Smooth muscle cell (in vitro differentiated cells): ENCODE measurements around the gene SSBP3. TPM values are rescaled to one million over a fixed set of nuclear protein-coding genes. Genes with fewer than 3 reads are reported as not detected.

ENCODE experiments used
- DNase-seq: peaks from one replicate; lab custom pipeline; 2025; ENCODE audit not compliant: unreplicated experiment; lab: John Stamatoyannopoulos, UW
- H2AFZ ChIP-seq: fragments of 200-600 bp; sonication (generic); 2 replicates; pipeline ENCODE4 v1.6.0; 2016; ENCODE audit warnings: antibody characterized with exemption, low read depth, mild to moderate bottlenecking
- H3F3A ChIP-seq: fragments of 200-600 bp; sonication (generic); 2 replicates; pipeline ENCODE4 v1.6.0; 2017; ENCODE audit warnings: antibody characterized with exemption, low read depth
- H3K27ac ChIP-seq: fragments of 200-600 bp; sonication (generic); 2 replicates; pipeline ENCODE4 v1.5.1; 2016; ENCODE audit warnings: low read depth, mild to moderate bottlenecking
- H3K27me3 ChIP-seq: fragments of 200-600 bp; sonication (generic); 2 replicates; pipeline ENCODE4 v1.6.1; 2016; ENCODE audit warnings: low read depth, mild to moderate bottlenecking
- H3K36me3 ChIP-seq: fragments of 200-600 bp; sonication (generic); 2 replicates; pipeline ENCODE4 v1.5.1; 2016; ENCODE audit warnings: low read depth
- H3K4me1 ChIP-seq: fragments of 200-600 bp; sonication (generic); 2 replicates; pipeline ENCODE4 v1.5.1; 2016; ENCODE audit warnings: low read depth
- H3K4me2 ChIP-seq: fragments of 200-600 bp; sonication (generic); 2 replicates; pipeline ENCODE4 v1.6.0; 2016; ENCODE audit warnings: mild to moderate bottlenecking
- H3K4me3 ChIP-seq: fragments of 200-600 bp; sonication (generic); 2 replicates; pipeline ENCODE4 v1.5.1; 2016; ENCODE audit warnings: mild to moderate bottlenecking
- H3K79me2 ChIP-seq: fragments of 200-600 bp; sonication (generic); 2 replicates; pipeline ENCODE4 v1.6.0; 2016; ENCODE audit warnings: low read depth, mild to moderate bottlenecking
- H3K9ac ChIP-seq: fragments of 200-600 bp; sonication (generic); 2 replicates; pipeline ENCODE4 v1.6.0; 2016; ENCODE audit warnings: low read depth
- H3K9me3 ChIP-seq: fragments of 200-600 bp; sonication (generic); replicated peaks from 2 replicates; pipeline ENCODE4 v1.5.1; 2016; ENCODE audit warnings: low read depth
- H4K20me1 ChIP-seq: fragments of 200-600 bp; sonication (generic); 2 replicates; pipeline ENCODE4 v1.6.0; 2016; ENCODE audit warnings: low read depth
- WGBS: methylation state at CpG from one replicate; pipeline ENCODE4 v1.1.7; 2016; ENCODE audit warnings: low lambda C conversion rate; 5-methylcytosine and 5-hydroxymethylcytosine counted together
- polyA plus RNA-seq: library from polyadenylated mRNA; unstranded; fragments of >200 nt; fragmentation: Nextera tagmentation; extraction: Ambion mirVana; gene quantifications from 2 replicates; pipeline ENCODE4 v1.2.1, GENCODE V29; 2016
- total RNA-seq: library from RNA; depleted of rRNA; stranded (reverse); fragments of >200 nt; gene quantifications from 2 replicates; pipeline ENCODE4 v1.2.3, GENCODE V29; 2014
- TF ChIP-seq, protein P1 (sequence below): fragments of 200-600 bp; sonication (generic); IDR thresholded peaks from 2 replicates; pipeline ENCODE4 v1.5.1; 2017; ENCODE audit warnings: borderline replicate concordance, mild to moderate bottlenecking, antibody characterized with exemption; ENCODE audit not compliant: insufficient read depth, poor library complexity, severe bottlenecking

SSBP3 gene
- total and polyA plus RNA-seq, 2 experiments from 2014 or later = 26.5 to 30.1 TPM

DNA sequence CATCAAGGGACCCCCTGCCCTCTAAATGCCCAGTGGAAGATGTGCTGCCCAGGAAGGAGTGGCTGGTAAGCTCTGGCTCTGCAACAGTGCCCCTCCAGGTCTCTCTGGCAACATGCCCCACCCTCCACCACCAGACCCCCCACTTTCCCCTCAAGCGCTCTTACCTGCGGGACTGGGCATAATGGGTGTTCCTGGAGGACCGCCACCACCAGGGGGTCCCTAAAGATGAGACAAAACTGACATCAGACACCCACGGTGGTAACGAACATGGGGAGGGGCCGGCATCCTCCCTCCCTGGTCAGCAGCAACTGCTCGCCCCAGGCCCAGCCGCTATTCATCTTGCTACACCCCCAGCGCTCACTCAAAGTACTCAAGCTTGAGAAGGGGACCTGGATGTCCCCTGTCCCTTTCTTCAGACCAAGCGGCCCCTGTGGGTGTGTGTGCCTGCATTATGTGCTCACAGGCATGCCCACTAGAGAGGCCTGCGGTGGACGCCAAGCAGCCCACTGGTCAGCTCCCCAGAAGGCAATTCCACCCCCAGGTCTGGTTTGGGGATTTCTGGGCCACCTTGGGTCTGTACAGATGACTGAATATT, 165.4 kb downstream of the SSBP3 start:
- TF ChIP-seq, protein P1, sequence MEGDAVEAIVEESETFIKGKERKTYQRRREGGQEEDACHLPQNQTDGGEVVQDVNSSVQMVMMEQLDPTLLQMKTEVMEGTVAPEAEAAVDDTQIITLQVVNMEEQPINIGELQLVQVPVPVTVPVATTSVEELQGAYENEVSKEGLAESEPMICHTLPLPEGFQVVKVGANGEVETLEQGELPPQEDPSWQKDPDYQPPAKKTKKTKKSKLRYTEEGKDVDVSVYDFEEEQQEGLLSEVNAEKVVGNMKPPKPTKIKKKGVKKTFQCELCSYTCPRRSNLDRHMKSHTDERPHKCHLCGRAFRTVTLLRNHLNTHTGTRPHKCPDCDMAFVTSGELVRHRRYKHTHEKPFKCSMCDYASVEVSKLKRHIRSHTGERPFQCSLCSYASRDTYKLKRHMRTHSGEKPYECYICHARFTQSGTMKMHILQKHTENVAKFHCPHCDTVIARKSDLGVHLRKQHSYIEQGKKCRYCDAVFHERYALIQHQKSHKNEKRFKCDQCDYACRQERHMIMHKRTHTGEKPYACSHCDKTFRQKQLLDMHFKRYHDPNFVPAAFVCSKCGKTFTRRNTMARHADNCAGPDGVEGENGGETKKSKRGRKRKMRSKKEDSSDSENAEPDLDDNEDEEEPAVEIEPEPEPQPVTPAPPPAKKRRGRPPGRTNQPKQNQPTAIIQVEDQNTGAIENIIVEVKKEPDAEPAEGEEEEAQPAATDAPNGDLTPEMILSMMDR = no peak
- H3K79me2 ChIP-seq = no peaks in the 10 kb centered on the region
- no peak overlapping the region for H2AFZ ChIP-seq
- H3K9me3 ChIP-seq = no peaks in the 10 kb centered on the region
- H3K4me1 ChIP-seq = no peaks in the 10 kb centered on the region
- H3K9ac ChIP-seq = no peak overlapping the region
- peaks cover 2% of the 10 kb centered on the region for H4K20me1 ChIP-seq
- H3K36me3 ChIP-seq = no peaks in the 10 kb centered on the region
- no peak overlapping the region for H3K4me2 ChIP-seq
- H3F3A ChIP-seq = no peaks in the 10 kb centered on the region
- no peak for DNase-seq
- no peak overlapping the region for H3K27ac ChIP-seq
- no peaks in the 10 kb centered on the region for H3K27me3 ChIP-seq
- H3K4me3 ChIP-seq = no peak overlapping the region
- 98% methylated on average over 12 of the region's 12 CpGs for WGBS

DNA sequence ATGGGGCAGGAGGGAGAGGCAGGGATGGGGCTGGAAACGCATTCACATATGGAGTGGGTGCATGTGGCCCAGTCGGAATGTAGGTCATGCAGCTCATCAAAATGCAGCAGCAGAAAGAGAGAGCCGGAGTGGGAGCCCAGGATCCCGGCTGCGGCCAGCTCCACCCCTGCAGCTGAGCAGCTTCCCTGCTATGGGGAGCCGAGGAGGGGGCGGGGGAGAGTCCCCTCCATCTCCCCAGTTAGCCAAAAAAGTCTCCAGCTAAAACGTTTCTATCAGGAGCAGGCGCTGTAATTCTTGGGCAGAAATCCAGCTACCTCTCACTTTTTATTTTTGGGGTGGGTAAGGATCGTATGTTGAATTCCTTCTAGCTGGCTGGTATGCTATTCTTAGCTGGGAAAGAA, 166.6 kb downstream of the SSBP3 start:
- no peak overlapping the region for H3K9ac ChIP-seq
- H3K27me3 ChIP-seq = no peaks in the 10 kb centered on the region
- H3K9me3 ChIP-seq = no peaks in the 10 kb centered on the region
- no peaks in the 10 kb centered on the region for H4K20me1 ChIP-seq
- 90% methylated on average over 10 of the region's 10 CpGs for WGBS
- no peak overlapping the region for H3K4me2 ChIP-seq
- no peaks in the 10 kb centered on the region for H3K36me3 ChIP-seq
- no peaks in the 10 kb centered on the region for H3F3A ChIP-seq
- H2AFZ ChIP-seq = no peak overlapping the region
- H3K4me3 ChIP-seq = no peak overlapping the region
- no peaks in the 10 kb centered on the region for H3K4me1 ChIP-seq
- no peak for DNase-seq
- no peaks in the 10 kb centered on the region for H3K79me2 ChIP-seq
- no peak overlapping the region for H3K27ac ChIP-seq
- TF ChIP-seq, protein P1 = no peak

DNA sequence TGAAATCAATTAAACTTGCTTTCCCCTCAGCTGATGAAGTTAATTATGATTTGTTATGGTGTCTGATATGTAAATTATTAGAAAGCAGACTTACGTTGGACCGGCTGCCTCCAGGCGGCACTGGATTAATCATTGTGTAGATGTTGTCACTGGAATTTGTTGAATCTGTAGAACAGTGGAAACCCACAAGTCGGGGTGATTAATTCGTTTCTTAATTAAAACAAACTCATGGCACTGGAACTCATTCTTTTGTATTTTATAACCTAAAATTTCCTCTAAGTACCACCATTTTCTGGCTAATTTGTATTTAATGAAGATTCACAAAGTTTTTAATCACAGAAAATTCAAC, 167.2 kb downstream of the SSBP3 start:
- H3K9ac ChIP-seq = no peak overlapping the region
- no peak overlapping the region for H3K4me2 ChIP-seq
- 98% methylated on average over 5 of the region's 5 CpGs for WGBS
- no peaks in the 10 kb centered on the region for H3K79me2 ChIP-seq
- H4K20me1 ChIP-seq = no peaks in the 10 kb centered on the region
- no peak overlapping the region for H2AFZ ChIP-seq
- H3K4me1 ChIP-seq = no peaks in the 10 kb centered on the region
- H3K27me3 ChIP-seq = no peaks in the 10 kb centered on the region
- H3K9me3 ChIP-seq = no peaks in the 10 kb centered on the region
- no peak overlapping the region for H3K4me3 ChIP-seq
- TF ChIP-seq, protein P1 = no peak
- no peak overlapping the region for H3K27ac ChIP-seq
- no peak for DNase-seq
- H3F3A ChIP-seq = no peaks in the 10 kb centered on the region
- no peaks in the 10 kb centered on the region for H3K36me3 ChIP-seq

DNA sequence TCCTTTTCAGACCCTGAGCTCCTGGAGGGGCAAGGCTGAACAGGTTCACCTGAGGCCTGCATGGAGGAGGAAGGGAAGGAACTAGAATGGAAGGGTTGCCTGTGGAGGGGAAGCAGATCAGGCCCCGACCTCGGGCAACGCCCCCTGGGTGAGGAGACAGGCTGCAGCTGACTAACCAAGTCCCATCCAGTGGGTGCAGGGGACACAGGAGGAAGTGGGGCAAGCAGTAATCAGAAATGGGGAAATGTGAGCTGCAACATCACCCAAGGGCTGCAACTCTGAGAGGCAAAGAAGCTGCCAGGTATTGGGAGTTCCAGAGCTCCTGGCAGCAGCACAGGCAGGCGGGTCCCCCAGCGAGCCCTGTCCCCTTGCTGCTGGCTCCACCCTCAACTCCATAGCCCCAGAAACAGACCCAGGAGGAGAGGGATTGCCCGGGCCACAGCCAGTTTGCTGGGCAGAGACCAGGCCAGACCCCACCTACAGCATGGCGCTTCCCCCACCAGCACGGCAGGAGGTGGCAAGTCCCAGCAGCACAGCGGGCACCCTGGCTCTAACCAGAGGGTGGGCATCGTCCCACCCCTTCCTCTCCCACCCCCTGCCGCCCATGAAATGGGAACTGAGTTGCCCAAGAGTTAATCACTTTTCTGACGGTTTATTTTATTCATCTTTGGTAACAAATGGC, 167.7 kb downstream of the SSBP3 start:
- no peaks in the 10 kb centered on the region for H3K9me3 ChIP-seq
- no peak overlapping the region for H3K27ac ChIP-seq
- no peak overlapping the region for H2AFZ ChIP-seq
- 91% methylated on average over 12 of the region's 12 CpGs for WGBS
- H4K20me1 ChIP-seq = no peaks in the 10 kb centered on the region
- H3K4me1 ChIP-seq = no peaks in the 10 kb centered on the region
- no peaks in the 10 kb centered on the region for H3F3A ChIP-seq
- TF ChIP-seq, protein P1 = no peak
- no peaks in the 10 kb centered on the region for H3K79me2 ChIP-seq
- no peak for DNase-seq
- H3K4me2 ChIP-seq = no peak overlapping the region
- no peak overlapping the region for H3K9ac ChIP-seq
- no peaks in the 10 kb centered on the region for H3K36me3 ChIP-seq
- H3K4me3 ChIP-seq = no peak overlapping the region
- no peaks in the 10 kb centered on the region for H3K27me3 ChIP-seq
